BJ (cell line): ENCODE results near the gene CAPN1. TPM values are rescaled to one million over a fixed set of nuclear protein-coding genes. Genes with fewer than 3 reads are reported as not detected.
A peak's percentile ranks its signal among the peaks of the same experiment; 100 is the strongest.

ENCODE experiments used
- CTCF ChIA-PET: fragments of 350-600 bp; formaldehyde crosslinking; extraction: SDS; loops from one replicate; lab custom pipeline; 2021; ENCODE audit warnings: antibody characterized with exemption, inconsistent platforms; lab: Yijun Ruan, JAX
- POLR2A ChIA-PET: fragments of 300-600 bp; sonication (Branson Sonifier 250); formaldehyde crosslinking; extraction: SDS; loops from one replicate; lab custom pipeline; 2021; ENCODE audit warnings: antibody characterized with exemption; lab: Charles Lee
- DNase-seq: peaks from one replicate; pipeline ENCODE4 v3.0.0-alpha.2; 2011; ENCODE audit warnings: low read depth
- H3K27me3 ChIP-seq: 2 replicates; pipeline ENCODE4 v1.6.0; 2011; ENCODE audit warnings: low read length; ENCODE audit not compliant: control insufficient read depth, insufficient read depth
- H3K36me3 ChIP-seq: 2 replicates; pipeline ENCODE4 v1.5.1; 2011; ENCODE audit warnings: low read length; ENCODE audit not compliant: control insufficient read depth, insufficient read depth
- H3K4me3 ChIP-seq: 2 replicates; pipeline ENCODE4 v1.5.1; 2011; ENCODE audit warnings: low read depth, mild to moderate bottlenecking, control low read depth, low read length
- CTCF ChIP-seq: IDR thresholded peaks from 2 replicates; pipeline ENCODE4 v1.5.1; 2011; ENCODE audit warnings: low read depth, mild to moderate bottlenecking, control low read depth, inconsistent platforms, low read length, moderate library complexity; ENCODE audit not compliant: insufficient read depth
- polyA plus RNA-seq: library from polyadenylated mRNA; depleted of rRNA; stranded (reverse); fragments of >200 nt; gene quantifications from 2 replicates; pipeline ENCODE4 v1.2.3, GENCODE V29; 2011

CAPN1 gene
- polyA plus RNA-seq, 1 experiment, result 181 TPM

DNA sequence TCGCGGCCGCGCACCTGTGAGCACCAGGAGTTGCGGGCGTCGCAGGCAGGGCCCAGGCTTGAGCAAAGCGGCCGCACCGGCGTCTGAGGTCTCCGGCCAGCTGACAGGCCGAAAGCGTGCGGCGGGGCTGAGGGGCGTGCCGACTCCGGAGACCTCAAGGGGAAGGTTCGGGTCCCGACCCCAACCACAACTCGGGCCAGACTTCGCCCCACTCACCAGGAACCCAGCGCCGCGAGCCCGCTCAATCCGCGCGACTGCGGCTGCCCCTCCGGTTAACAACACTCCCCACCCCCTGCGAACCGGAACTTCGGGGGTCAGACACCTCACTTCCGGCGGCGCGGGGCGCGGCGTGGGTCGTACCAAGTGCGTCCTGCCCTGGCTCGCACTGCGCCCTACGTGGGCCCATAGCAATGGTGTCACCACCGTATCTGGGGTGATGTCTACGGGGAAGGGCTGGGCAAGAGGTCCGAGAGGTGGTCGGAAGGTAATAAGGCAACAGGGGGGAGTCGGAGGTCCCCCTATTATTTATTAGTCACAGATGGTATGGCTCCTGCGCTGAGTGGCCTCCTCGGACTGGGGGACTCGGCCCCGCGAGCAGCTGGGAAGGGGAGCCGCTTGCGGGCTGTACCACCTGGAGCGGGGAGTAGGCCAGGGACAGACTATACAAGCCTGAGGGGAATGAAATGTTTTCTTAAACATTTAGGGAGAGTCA is 47.3 kb upstream of the CAPN1 start, which contains the start of gene SYVN1:
Gene SYVN1, minus strand, starts transcription at position 280 of the 712 bp plus-strand sequence. CDS start 918 bp downstream, outside the sequence.
- CTCF ChIA-PET, result interaction anchor here (0.5 to 1.4 kb wide), 10 partner anchors 10 to 645 kb away, joined by 3 to 11 read pairs (median 4); partner anchors contain the start of genes CAPN1, TM7SF2 and ZNHIT2
- Histone ChIP-seq H3K36me3 (peaks cover 30% of the 10 kb centered on the region), H3K27me3 (no peaks in the 10 kb centered on the region), H3K4me3 (peak within 1 kb of the TSS; percentile 84)
- no peak for TF ChIP-seq CTCF
- no peak for DNase-seq
- POLR2A ChIA-PET, result interaction anchor here (0.6 to 1.3 kb wide), 2 partner anchors 12 to 120 kb away, joined by 3 to 5 read pairs; partner anchors contain the start of genes FAU and MRPL49

- CTCF ChIA-PET, result interaction anchor here (0.7 to 1.4 kb wide), 11 partner anchors 11 to 644 kb away, joined by 3 to 11 read pairs (median 3); partner anchors contain the start of genes CAPN1, POLA2, TM7SF2 and ZNHIT2
- peak; percentile 87 for DNase-seq
- Histone ChIP-seq H3K27me3 (no peaks in the 10 kb centered on the region), H3K4me3 (peak overlapping the region; percentile 84), H3K36me3 (peaks cover 23% of the 10 kb centered on the region)
- no peak for TF ChIP-seq CTCF
- POLR2A ChIA-PET, result interaction anchor here (0.6 to 1.3 kb wide), 3 partner anchors 13 to 128 kb away, joined by 3 to 5 read pairs (median 4); partner anchors contain the start of genes FAU and MRPL49
Observed at GRCh38 chr11:65134952-65135632, 46.6 kb upstream of the CAPN1 start.

DNA sequence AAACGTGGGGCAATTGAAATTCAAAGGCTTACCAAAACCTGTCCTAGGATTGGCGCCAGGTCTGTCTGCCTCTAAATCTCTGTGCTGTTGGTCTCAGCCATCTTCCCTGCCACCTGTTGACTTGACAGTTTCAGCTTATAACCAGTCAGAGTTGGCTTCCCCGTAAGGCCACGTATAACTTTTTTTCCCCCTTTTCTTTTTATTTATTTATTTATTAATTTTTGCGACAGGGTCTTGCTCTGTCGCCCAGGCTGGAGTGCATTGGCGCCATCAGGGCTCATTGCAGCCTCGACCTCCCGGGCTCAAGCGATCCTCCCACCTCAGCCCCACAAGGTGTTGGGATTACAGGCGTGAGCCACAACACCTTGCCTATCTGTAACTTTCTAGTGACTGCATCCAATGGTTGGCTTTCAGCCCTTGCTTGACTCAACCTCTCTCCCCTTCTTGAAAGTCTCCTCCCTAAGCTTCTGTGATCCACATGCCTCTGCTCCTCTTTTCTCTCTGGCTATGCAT is 46.0 kb upstream of the CAPN1 start:
- ChIA-PET POLR2A (interaction anchor here (1.1 to 1.3 kb wide), 2 partner anchors 14 to 129 kb away, joined by 4 to 5 read pairs; partner anchors contain the start of genes FAU and MRPL49), CTCF (interaction anchor here (0.9 to 1.3 kb wide), 10 partner anchors 9 to 644 kb away, joined by 3 to 11 read pairs (median 3); partner anchors contain the start of genes CAPN1, POLA2, TM7SF2 and ZNHIT2)
- no peak for TF ChIP-seq CTCF
- Histone ChIP-seq H3K36me3 (peaks cover 18% of the 10 kb centered on the region), H3K27me3 (no peaks in the 10 kb centered on the region), H3K4me3 (peak overlapping the region; percentile 84)
- DNase-seq, result no peak

GRCh38 chr11:65136515-65137096 is 45.1 kb upstream of the CAPN1 start:
- CTCF ChIA-PET, result interaction anchor here (1.1 to 1.3 kb wide), 3 partner anchors 8 to 125 kb away, joined by 3 read pairs; partner anchors contain the start of gene POLA2
- POLR2A ChIA-PET, result no interaction called here
- Histone ChIP-seq H3K4me3 (no peak overlapping the region), H3K27me3 (no peaks in the 10 kb centered on the region), H3K36me3 (peaks cover 9% of the 10 kb centered on the region)
- TF ChIP-seq CTCF, result no peak
- no peak for DNase-seq
